ENCODE results near the gene MS4A15. TPM values are rescaled to one million over a fixed set of nuclear protein-coding genes. Genes with fewer than 3 reads are reported as not detected.

MS4A15 gene
- total and polyA plus RNA-seq, 9 of the 15 experiments (the other 6 are each of a cell fraction or from before 2014, with no cell fraction given), result not detected

DNA sequence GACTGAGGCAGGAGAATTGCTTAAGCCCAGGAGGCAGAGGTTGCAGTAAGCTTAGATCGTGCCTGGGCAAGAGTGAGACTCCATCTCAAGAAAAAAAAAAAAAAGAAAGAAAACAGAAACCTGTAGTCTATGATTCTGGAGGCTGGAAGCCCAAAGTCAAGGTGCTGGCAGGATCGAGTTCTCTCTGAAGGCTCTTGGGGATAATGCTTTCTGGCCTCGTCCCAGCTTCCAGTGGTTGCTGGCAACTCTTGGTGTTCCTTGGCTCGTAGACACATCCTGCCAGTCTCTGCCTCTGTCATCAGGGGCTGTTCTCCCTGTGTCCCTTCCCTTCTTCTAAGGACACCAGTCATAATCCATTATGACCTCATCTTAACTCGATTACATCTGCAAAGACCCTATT lies 68.5 kb downstream of the MS4A15 start:
- in situ Hi-C loops (cut with MboI), result no loop called here
- H3K27ac ChIP-seq (ENCODE audit: extremely low read depth, low read depth, low read length), result no peak overlapping the region
- H3K9ac ChIP-seq (ENCODE audit: insufficient read depth in 1 of 2, low read depth in 2 of 2, low read length in 2 of 2), result no peak overlapping the region
- ChIA-PET POLR2A (no interaction called here), CTCF (ENCODE audit: low intra/inter-chr PET ratio) (no interaction called here)
- intact Hi-C loops (cut with micrococcal nuclease), result no loop called here
- H3K4me2 ChIP-seq (ENCODE audit: insufficient read depth, low read length), result no peak overlapping the region
- peaks cover 24 to 75% of the 10 kb centered on the region in 2 experiments for H3K27me3 ChIP-seq (ENCODE audit: control insufficient read depth in 2 of 2, insufficient read depth in 2 of 2, low read length in 2 of 2)
- no peak overlapping the region for H2AFZ ChIP-seq (ENCODE audit: low read depth, low read length)
- H3K36me3 ChIP-seq (ENCODE audit: control insufficient read depth, insufficient read depth, low read length), result no peaks in the 10 kb centered on the region
- H4K20me1 ChIP-seq (replicated peaks; ENCODE audit: control insufficient read depth, insufficient read depth, low read length), result 0 out of 2 replicates have a peak, but pooled peaks cover 7% of the 10 kb centered on the region
- H3K79me2 ChIP-seq (ENCODE audit: control insufficient read depth, insufficient read depth, low read length), result no peaks in the 10 kb centered on the region
- no peaks in the 10 kb centered on the region for H3K9me3 ChIP-seq (replicated peaks; ENCODE audit: control insufficient read depth, insufficient read depth, low read depth, low read length)
- WGBS (ENCODE audit: insufficient coverage, low coverage, missing lambda C conversion rate), result 6% methylated on average over 5 of the region's 5 CpGs
- peaks cover 6% of the 10 kb centered on the region for H3K9me1 ChIP-seq (ENCODE audit: control insufficient read depth, insufficient read depth, low read length)
- H3K4me1 ChIP-seq (replicated peaks in 1 of 2; ENCODE audit: control insufficient read depth in 2 of 2, insufficient read depth in 2 of 2, low read length in 2 of 2), result peaks cover 0 to 9% of the 10 kb centered on the region in 2 experiments; a peak in 3 of 5 replicates
- ATAC-seq (no peak), DNase-seq (ENCODE audit: extremely low read depth in 1 of 4, low spot score in 3 of 4) (no peak), FAIRE-seq (no peak)
- BruUV-seq (replicated peaks), result no TSS peak
- H3K4me3 ChIP-seq, result no peak overlapping the region
- no peak for TF ChIP-seq MXI1 (IDR thresholded peaks at IDR 0.05; ENCODE audit: low read depth, low read length)
- TF ChIP-seq NCOA1 (IDR thresholded peaks at IDR 0.05; ENCODE audit: low read depth), result no peak
- TF ChIP-seq RBM14 (IDR thresholded peaks at IDR 0.05; ENCODE audit: borderline replicate concordance, insufficient read depth, low read depth, low read length), result no peak
- no peak for TF ChIP-seq SRF (CRISPR knock-in tag; IDR thresholded peaks at IDR 0.05)
- TF ChIP-seq, protein P1, sequence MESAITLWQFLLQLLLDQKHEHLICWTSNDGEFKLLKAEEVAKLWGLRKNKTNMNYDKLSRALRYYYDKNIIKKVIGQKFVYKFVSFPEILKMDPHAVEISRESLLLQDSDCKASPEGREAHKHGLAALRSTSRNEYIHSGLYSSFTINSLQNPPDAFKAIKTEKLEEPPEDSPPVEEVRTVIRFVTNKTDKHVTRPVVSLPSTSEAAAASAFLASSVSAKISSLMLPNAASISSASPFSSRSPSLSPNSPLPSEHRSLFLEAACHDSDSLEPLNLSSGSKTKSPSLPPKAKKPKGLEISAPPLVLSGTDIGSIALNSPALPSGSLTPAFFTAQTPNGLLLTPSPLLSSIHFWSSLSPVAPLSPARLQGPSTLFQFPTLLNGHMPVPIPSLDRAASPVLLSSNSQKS (CRISPR knock-in tag; IDR thresholded peaks at IDR 0.05), result no peak
- TF ChIP-seq ZBTB8A (IDR thresholded peaks at IDR 0.05; ENCODE audit: partially characterized antibody), result no peak
- TF ChIP-seq CCNT2 (IDR thresholded peaks at IDR 0.05; ENCODE audit: borderline replicate concordance, extremely low read depth, insufficient read length, low read depth, low read length), result no peak
- no peak for TF ChIP-seq PML (IDR thresholded peaks at IDR 0.05; ENCODE audit: low read length)
- no peak for TF ChIP-seq ZNF316 (IDR thresholded peaks at IDR 0.05)
- TF ChIP-seq KDM4B (IDR thresholded peaks at IDR 0.05; ENCODE audit: borderline replicate concordance in 2 of 2, low read depth in 1 of 2), result no peak
- TF ChIP-seq, protein P2, sequence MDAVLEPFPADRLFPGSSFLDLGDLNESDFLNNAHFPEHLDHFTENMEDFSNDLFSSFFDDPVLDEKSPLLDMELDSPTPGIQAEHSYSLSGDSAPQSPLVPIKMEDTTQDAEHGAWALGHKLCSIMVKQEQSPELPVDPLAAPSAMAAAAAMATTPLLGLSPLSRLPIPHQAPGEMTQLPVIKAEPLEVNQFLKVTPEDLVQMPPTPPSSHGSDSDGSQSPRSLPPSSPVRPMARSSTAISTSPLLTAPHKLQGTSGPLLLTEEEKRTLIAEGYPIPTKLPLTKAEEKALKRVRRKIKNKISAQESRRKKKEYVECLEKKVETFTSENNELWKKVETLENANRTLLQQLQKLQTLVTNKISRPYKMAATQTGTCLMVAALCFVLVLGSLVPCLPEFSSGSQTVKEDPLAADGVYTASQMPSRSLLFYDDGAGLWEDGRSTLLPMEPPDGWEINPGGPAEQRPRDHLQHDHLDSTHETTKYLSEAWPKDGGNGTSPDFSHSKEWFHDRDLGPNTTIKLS (IDR thresholded peaks at IDR 0.05; ENCODE audit: borderline replicate concordance, low read depth), result no peak
- no peak for TF ChIP-seq SLC30A9 (CRISPR knock-in tag; IDR thresholded peaks at IDR 0.05)
- no peak for TF ChIP-seq E2F6 (IDR thresholded peaks at IDR 0.05; ENCODE audit: borderline replicate concordance in 1 of 2, extremely low read depth in 1 of 2, insufficient read depth in 1 of 2, insufficient read length in 1 of 2, low read depth in 1 of 2, low read length in 1 of 2, poor library complexity in 1 of 2, severe bottlenecking in 1 of 2)

All from K562 (cell line).